ENCODE data around the gene PRSS27.
A peak's percentile ranks its signal among the peaks of the same experiment; 100 is the strongest.
"Not testable (repeated sequence)": the region's sequence is repeated elsewhere in the genome, so short reads cannot be mapped to it uniquely, and the experiment has no call there.

PRSS27 gene

DNA sequence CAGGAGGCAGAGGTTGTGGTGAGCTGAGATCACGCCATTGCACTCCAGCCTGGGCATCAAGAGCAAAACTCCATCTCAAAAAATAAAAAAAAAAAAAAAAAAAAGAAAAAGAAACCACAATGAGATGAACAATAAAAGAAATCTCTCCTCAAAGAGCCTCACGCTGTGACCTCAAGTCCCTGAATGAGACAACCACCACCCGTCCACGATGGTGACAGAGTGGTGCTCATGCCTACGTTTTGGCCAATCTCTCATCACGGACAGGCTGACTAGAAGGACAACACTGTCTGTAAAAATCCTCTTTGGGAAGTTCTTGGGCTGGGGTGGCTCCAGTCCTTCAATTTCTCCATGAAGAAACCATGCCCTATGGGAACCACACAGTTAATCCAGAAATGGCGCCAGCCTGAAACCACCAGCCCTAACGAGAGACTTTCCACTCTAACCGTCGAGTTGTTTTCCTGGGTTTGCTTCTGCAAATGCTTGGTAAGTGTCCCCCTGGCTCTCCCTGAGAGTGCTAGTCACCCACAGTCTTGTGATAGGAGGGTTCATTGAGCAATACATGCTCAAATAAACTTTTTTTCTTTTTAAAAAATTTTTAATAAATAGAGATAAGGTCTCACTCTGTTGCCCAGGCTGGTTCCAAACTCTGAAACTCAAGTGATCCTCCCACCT is 15.0 kb upstream of the PRSS27 start:
- no peaks in the 10 kb centered on the region for H3K36me3 Mint-ChIP-seq (ENCODE audit: low read depth)
- no peak for TF ChIP-seq CTCF (IDR thresholded peaks at IDR 0.05; ENCODE audit: unreplicated experiment in 3 of 3)
- H3K9me3 Mint-ChIP-seq, result no peaks in the 10 kb centered on the region
- H3K4me3 Mint-ChIP-seq, result no peak overlapping the region
- H3K27ac Mint-ChIP-seq, result no peak overlapping the region
- H3K27me3 Mint-ChIP-seq (ENCODE audit: low read depth), result peaks cover 3% of the 10 kb centered on the region
- no peaks in the 10 kb centered on the region for H3K4me1 Mint-ChIP-seq

GRCh38 chr16:2728034-2728433 is 8.0 kb upstream of the PRSS27 start:
- Mint-ChIP-seq H3K9me3 (no peaks in the 10 kb centered on the region), H3K27me3 (ENCODE audit: low read depth) (peaks cover 15% of the 10 kb centered on the region)
- no peak for TF ChIP-seq CTCF (IDR thresholded peaks at IDR 0.05; ENCODE audit: unreplicated experiment in 3 of 3)

GRCh38 chr16:2726923-2727322 is 6.9 kb upstream of the PRSS27 start:
- Mint-ChIP-seq H3K4me3 (no peak overlapping the region), H3K27ac (no peak overlapping the region), H3K27me3 (ENCODE audit: low read depth) (peaks cover 15% of the 10 kb centered on the region), H3K9me3 (no peaks in the 10 kb centered on the region), H3K36me3 (ENCODE audit: low read depth) (no peaks in the 10 kb centered on the region), H3K4me1 (peaks cover 5% of the 10 kb centered on the region)
- TF ChIP-seq CTCF (IDR thresholded peaks at IDR 0.05; ENCODE audit: unreplicated experiment in 3 of 3), result no peak

More at GRCh38 chr16:2728034-2728433, 8.0 kb upstream of the PRSS27 start:
- Mint-ChIP-seq H3K4me1 (peaks cover 5% of the 10 kb centered on the region), H3K27ac (no peak overlapping the region), H3K36me3 (ENCODE audit: low read depth) (no peaks in the 10 kb centered on the region), H3K4me3 (no peak overlapping the region)

- no peak for TF ChIP-seq CTCF (IDR thresholded peaks at IDR 0.05; ENCODE audit: unreplicated experiment in 3 of 3)
- no peak overlapping the region for H3K27ac Mint-ChIP-seq
- no peaks in the 10 kb centered on the region for H3K36me3 Mint-ChIP-seq (ENCODE audit: low read depth)
- no peaks in the 10 kb centered on the region for H3K9me3 Mint-ChIP-seq
- H3K4me3 Mint-ChIP-seq, result peak overlapping the region in 1 of 3 experiments; percentile 43
- H3K4me1 Mint-ChIP-seq, result peaks cover 5% of the 10 kb centered on the region
- peaks cover 12% of the 10 kb centered on the region for H3K27me3 Mint-ChIP-seq (ENCODE audit: low read depth)
Observed at GRCh38 chr16:2724816-2725348, 4.9 kb upstream of the PRSS27 start.

GRCh38 chr16:2724088-2724676 is 4.2 kb upstream of the PRSS27 start:
- peaks cover 5% of the 10 kb centered on the region for H3K4me1 Mint-ChIP-seq
- H3K27me3 Mint-ChIP-seq (ENCODE audit: low read depth), result peaks cover 12% of the 10 kb centered on the region
- no peak overlapping the region for H3K4me3 Mint-ChIP-seq
- no peak overlapping the region for H3K27ac Mint-ChIP-seq
- H3K36me3 Mint-ChIP-seq (ENCODE audit: low read depth), result no peaks in the 10 kb centered on the region
- H3K9me3 Mint-ChIP-seq, result no peaks in the 10 kb centered on the region
- no peak for TF ChIP-seq CTCF (IDR thresholded peaks at IDR 0.05; ENCODE audit: unreplicated experiment in 3 of 3)

DNA sequence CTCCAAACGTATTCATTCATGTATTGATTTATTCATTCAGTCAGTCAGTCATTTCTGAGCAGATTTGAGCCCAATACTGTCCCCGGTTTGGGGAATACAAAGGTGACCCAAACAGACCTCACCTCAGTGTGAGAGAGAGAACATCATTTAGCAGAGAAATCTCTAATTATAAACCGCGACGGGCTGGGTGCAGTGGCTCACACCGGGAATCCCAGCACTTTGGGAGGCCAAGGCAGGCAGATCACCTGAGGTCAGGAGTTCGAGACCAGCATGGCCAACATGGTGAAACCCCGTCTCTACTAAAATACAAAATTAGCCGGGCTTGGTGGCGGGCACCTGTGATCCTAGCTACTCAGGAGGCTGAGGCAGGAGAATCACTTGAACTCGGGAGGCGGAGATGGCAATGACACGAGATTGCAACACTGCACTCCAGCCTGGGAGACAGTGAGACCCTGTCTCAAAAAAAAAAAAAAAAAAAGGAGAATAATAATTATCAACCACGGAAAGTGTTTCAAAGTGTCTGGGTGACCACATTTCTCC is 1.7 kb upstream of the PRSS27 start:
- H3K4me1 Mint-ChIP-seq; H3K36me3 Mint-ChIP-seq (ENCODE audit: low read depth); H3K9me3 Mint-ChIP-seq; H3K27ac Mint-ChIP-seq: not testable (repeated sequence)
- Mint-ChIP-seq H3K4me3 (peak overlapping the region; percentile 65 to 74 (median 73)), H3K27me3 (ENCODE audit: low read depth) (peaks cover 12% of the 10 kb centered on the region)

Data from nephron (organoid).